ENCODE data around the gene CATSPERD.

Gene CATSPERD

GRCh38 chr19:5784581-5785147, 64.2 kb downstream of the CATSPERD start, which contains the start of gene PRR22:
Gene PRR22, minus strand, starts transcription at chr19:5784746. Its CDS starts 86 bp downstream, at chr19:5784660.
- no peak for TF ChIP-seq CTCF (conservative IDR thresholded peaks at IDR 0.05)
- H3K27ac ChIP-seq: no peak within 1 kb of the TSS

- H3K27ac ChIP-seq: no peak overlapping the region
- no peak for TF ChIP-seq CTCF (conservative IDR thresholded peaks at IDR 0.05)
Observed at GRCh38 chr19:5785423-5785822, 65.0 kb downstream of the CATSPERD start.

GRCh38 chr19:5786593-5787408, 66.4 kb downstream of the CATSPERD start:
- no peak for TF ChIP-seq CTCF (conservative IDR thresholded peaks at IDR 0.05)
- H3K27ac ChIP-seq: no peak overlapping the region

- no peak overlapping the region for H3K27ac ChIP-seq
- TF ChIP-seq CTCF (conservative IDR thresholded peaks at IDR 0.05): no peak
Observed at GRCh38 chr19:5787409-5788182, 67.2 kb downstream of the CATSPERD start.

DNA sequence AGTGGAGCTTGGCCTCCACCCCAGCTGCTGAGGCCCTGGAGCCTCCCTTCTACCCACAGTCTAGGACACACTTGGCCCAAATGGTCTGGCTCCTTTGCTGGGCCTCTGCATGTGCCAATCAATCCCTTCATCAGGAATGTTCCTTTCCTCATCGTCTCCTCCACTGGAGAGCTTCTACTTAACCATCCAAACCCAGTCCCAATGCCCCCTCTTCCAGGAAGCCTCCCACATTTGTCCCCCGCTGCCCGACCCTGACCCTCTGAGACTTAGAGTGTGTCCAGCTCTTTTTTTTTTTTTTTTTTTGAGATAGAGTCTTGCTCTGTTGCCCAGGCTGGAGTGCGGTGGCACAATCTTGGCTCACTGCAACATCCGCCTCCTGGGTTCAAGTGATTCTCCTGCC, 68.0 kb downstream of the CATSPERD start:
- H3K27ac ChIP-seq: no peak overlapping the region
- TF ChIP-seq CTCF (conservative IDR thresholded peaks at IDR 0.05): no peak

DNA sequence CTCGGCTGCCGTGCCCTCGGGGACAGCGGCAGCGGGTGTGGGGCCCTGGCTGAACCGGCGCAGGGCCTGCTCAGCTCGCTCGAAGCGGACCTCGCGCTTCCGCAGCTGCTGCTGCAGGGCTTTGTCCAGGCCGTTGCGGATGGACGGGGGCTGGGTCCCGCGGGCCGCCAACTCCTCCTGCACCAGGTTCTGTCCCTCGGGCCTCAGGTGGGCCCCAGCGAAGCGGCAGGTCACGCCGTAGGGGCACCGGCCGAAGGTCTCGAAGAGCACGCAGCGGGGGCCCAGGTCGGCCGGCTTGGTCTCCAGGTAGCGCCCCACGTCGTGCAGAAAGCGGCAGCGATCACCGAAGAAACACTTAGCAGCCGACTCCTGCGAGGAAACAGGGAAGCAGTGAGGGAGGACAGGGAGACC, 68.9 kb downstream of the CATSPERD start:
- TF ChIP-seq CTCF (conservative IDR thresholded peaks at IDR 0.05): no peak
- H3K27ac ChIP-seq: no peak overlapping the region

All from VCaP (cell line).